HepG2 (cell line): ENCODE data around the gene CCN2. TPM values are rescaled to one million over a fixed set of nuclear protein-coding genes. Genes with fewer than 3 reads are reported as not detected.
A peak's percentile ranks its signal among the peaks of the same experiment; 100 is the strongest.

Source experiments
- ATF7 ChIP-seq, 2 experiments: fragments of 450-650 bp in 1 of 2; sonication (generic) in 1 of 2; formaldehyde crosslinking in 1 of 2; IDR thresholded peaks; 2 replicates each; pipeline versions ENCODE4 v1.4.0 to v1.6.1; 2016 to 2020; ENCODE audit warnings: antibody characterized with exemption in 1 of 2, mild to moderate bottlenecking in 1 of 2, missing genetic modification reagents in 1 of 2
- ATF7-NPFF ChIP-seq: sonication (generic); formaldehyde crosslinking; IDR thresholded peaks from 2 replicates; pipeline ENCODE4 v1.8.1; 2023; ENCODE audit warnings: mild to moderate bottlenecking, low read depth, missing genetic modification reagents, moderate library complexity
- ESRRA ChIP-seq: sonication (generic); formaldehyde crosslinking; IDR thresholded peaks from 2 replicates; pipeline ENCODE4 v1.5.1; 2020; ENCODE audit warnings: mild to moderate bottlenecking, low read depth, missing genetic modification reagents
- FOXA3 ChIP-seq: IDR thresholded peaks from 2 replicates; pipeline ENCODE4 v1.6.1; 2016; ENCODE audit warnings: missing genetic modification reagents, missing compliant biosample characterization
- HNRNPLL ChIP-seq: fragments of 200-400 bp; formaldehyde crosslinking; IDR thresholded peaks from 2 replicates; pipeline ENCODE4 v1.6.1; 2017; ENCODE audit warnings: mild to moderate bottlenecking, low read depth, low read length; ENCODE audit not compliant: poor library complexity, severe bottlenecking
- KAT8 ChIP-seq: IDR thresholded peaks from 2 replicates; pipeline ENCODE4 v1.6.1; 2016; ENCODE audit warnings: missing genetic modification reagents, missing compliant biosample characterization
- MAFF ChIP-seq: IDR thresholded peaks from 2 replicates; pipeline ENCODE4 v1.6.1; 2011; ENCODE audit warnings: low read depth, low read length, improper control_type of control experiment
- MBD4 ChIP-seq: IDR thresholded peaks from 2 replicates; pipeline ENCODE4 v1.6.1; 2012; ENCODE audit warnings: low read length, inconsistent platforms, borderline replicate concordance
- MIXL1 ChIP-seq: IDR thresholded peaks from 2 replicates; pipeline ENCODE4 v1.6.1; 2016
- NCOA5 ChIP-seq: sonication (generic); formaldehyde crosslinking; IDR thresholded peaks from 2 replicates; pipeline ENCODE4 v1.4.0; 2020; ENCODE audit warnings: missing genetic modification reagents
- NR2C2 ChIP-seq: sonication (generic); formaldehyde crosslinking; IDR thresholded peaks from 2 replicates; pipeline ENCODE4 v1.4.0; 2020; ENCODE audit warnings: missing genetic modification reagents, mild to moderate bottlenecking, moderate library complexity, borderline replicate concordance
- PHF20 ChIP-seq: sonication (generic); formaldehyde crosslinking; IDR thresholded peaks from 2 replicates; pipeline ENCODE4 v1.5.0; 2020; ENCODE audit warnings: mild to moderate bottlenecking, missing genetic modification reagents
- SIN3A ChIP-seq: IDR thresholded peaks from 2 replicates; pipeline ENCODE4 v1.6.1; 2011; ENCODE audit warnings: low read depth, mild to moderate bottlenecking, control low read depth, low read length, borderline replicate concordance
- YY1 ChIP-seq: IDR thresholded peaks from 2 replicates; pipeline ENCODE4 v1.6.1; 2011; ENCODE audit warnings: low read length, low read depth, moderate library complexity, mild to moderate bottlenecking; ENCODE audit not compliant: insufficient read depth, insufficient replicate concordance
- ZNF746 ChIP-seq: sonication (generic); formaldehyde crosslinking; IDR thresholded peaks from 2 replicates; pipeline ENCODE4 v1.8.0; 2022; ENCODE audit warnings: mild to moderate bottlenecking, missing genetic modification reagents
- polyA plus RNA-seq, 8 experiments: library from polyadenylated mRNA; depleted of rRNA in 3 of 8; stranded (reverse) in 7 of 8; unstranded in 1 of 8; fragments of >200 nt; fragmentation: Illumina TruSeq in 4 of 8; extraction: Trizol in 4 of 8; gene quantifications; 2 replicates each; pipeline versions ENCODE4 v1.2.1 to v1.2.3, GENCODE V29; 2011 to 2016; ENCODE audit warnings: low read depth in 4 of 8, missing spikeins in 1 of 8, mixed read lengths in 1 of 8; ENCODE audit not compliant: insufficient read depth in 1 of 8
- total RNA-seq, 5 experiments: library from RNA; depleted of rRNA; stranded (reverse); fragments of >200 nt; fragmentation: Illumina TruSeq; extraction: Trizol; gene quantifications; 2 replicates each; pipeline ENCODE4 v1.2.3, GENCODE V29; 2016; ENCODE audit warnings: low read depth in 1 of 5
- TF ChIP-seq, protein P1 (sequence below): sonication (generic); formaldehyde crosslinking; IDR thresholded peaks from 2 replicates; pipeline ENCODE4 v1.4.0; 2020; ENCODE audit warnings: missing genetic modification reagents, borderline replicate concordance
- TF ChIP-seq, protein P2 (sequence below): IDR thresholded peaks from 2 replicates; pipeline ENCODE4 v1.6.1; 2016; ENCODE audit warnings: low read depth, missing genetic modification reagents, missing compliant biosample characterization
- TF ChIP-seq, protein P3 (sequence below): IDR thresholded peaks from 2 replicates; pipeline ENCODE4 v1.6.1; 2016; ENCODE audit warnings: mild to moderate bottlenecking

CCN2 gene
- total and polyA plus RNA-seq, 2 of the 13 experiments (the other 11 are each of a cell fraction or from before 2014, with no cell fraction given) = 34.7 to 316 TPM

DNA sequence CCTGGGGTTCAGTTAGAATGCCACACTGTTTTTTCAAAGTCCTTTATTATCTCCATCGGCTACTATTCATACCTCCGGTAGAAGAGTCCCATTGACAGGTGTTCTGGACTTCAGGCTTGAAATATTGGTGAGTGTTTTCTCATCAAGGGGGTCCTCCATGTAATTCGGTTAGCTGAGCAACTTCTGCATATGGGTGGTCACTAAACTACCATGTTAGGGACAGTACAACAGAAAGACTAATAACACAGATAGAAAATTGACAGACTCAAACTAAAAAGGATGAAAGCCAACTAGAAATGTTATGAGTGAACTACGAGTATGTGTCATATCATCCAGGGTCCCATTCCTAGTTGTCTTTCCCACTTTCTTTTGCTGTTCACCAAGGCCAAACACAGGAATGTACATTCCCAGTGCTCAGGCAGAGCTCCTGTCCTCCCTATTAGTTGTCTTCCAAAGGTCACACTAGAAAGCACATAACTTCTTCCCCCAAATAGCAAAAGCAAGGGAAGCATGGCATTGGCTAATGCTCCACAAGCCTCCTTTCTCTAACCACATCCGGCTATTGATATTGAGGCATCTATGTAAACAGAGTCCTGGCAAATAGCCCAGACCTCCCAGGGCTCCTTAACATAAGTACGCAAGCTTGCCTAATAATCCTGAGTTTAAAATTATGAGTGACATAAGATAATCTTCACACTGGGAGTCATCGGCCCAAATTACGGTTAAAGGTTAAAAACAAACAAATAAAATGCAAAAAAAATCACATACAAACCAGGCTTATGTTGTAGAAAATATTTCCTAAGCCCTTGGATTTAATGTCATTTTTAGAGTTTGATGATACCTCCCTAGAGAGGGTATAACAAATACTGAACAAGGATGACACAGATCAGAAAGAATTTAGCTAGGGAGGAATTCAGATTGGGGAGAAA, 13.2 kb downstream of the CCN2 start (continued):
- TF ChIP-seq, protein P1, sequence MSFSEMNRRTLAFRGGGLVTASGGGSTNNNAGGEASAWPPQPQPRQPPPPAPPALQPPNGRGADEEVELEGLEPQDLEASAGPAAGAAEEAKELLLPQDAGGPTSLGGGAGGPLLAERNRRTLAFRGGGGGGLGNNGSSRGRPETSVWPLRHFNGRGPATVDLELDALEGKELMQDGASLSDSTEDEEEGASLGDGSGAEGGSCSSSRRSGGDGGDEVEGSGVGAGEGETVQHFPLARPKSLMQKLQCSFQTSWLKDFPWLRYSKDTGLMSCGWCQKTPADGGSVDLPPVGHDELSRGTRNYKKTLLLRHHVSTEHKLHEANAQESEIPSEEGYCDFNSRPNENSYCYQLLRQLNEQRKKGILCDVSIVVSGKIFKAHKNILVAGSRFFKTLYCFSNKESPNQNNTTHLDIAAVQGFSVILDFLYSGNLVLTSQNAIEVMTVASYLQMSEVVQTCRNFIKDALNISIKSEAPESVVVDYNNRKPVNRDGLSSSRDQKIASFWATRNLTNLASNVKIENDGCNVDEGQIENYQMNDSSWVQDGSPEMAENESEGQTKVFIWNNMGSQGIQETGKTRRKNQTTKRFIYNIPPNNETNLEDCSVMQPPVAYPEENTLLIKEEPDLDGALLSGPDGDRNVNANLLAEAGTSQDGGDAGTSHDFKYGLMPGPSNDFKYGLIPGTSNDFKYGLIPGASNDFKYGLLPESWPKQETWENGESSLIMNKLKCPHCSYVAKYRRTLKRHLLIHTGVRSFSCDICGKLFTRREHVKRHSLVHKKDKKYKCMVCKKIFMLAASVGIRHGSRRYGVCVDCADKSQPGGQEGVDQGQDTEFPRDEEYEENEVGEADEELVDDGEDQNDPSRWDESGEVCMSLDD (CRISPR knock-in tag) = no peak
- TF ChIP-seq SIN3A = no peak
- peak; percentile 90; the same call in 1 of the 2 replicates for TF ChIP-seq MBD4
- TF ChIP-seq MIXL1 (CRISPR knock-in tag) = peak; percentile 95
- no peak for TF ChIP-seq YY1
- TF ChIP-seq ZNF746 (CRISPR knock-in tag) = peak; percentile 92; the same call in 1 of the 2 replicates
- TF ChIP-seq, protein P2, sequence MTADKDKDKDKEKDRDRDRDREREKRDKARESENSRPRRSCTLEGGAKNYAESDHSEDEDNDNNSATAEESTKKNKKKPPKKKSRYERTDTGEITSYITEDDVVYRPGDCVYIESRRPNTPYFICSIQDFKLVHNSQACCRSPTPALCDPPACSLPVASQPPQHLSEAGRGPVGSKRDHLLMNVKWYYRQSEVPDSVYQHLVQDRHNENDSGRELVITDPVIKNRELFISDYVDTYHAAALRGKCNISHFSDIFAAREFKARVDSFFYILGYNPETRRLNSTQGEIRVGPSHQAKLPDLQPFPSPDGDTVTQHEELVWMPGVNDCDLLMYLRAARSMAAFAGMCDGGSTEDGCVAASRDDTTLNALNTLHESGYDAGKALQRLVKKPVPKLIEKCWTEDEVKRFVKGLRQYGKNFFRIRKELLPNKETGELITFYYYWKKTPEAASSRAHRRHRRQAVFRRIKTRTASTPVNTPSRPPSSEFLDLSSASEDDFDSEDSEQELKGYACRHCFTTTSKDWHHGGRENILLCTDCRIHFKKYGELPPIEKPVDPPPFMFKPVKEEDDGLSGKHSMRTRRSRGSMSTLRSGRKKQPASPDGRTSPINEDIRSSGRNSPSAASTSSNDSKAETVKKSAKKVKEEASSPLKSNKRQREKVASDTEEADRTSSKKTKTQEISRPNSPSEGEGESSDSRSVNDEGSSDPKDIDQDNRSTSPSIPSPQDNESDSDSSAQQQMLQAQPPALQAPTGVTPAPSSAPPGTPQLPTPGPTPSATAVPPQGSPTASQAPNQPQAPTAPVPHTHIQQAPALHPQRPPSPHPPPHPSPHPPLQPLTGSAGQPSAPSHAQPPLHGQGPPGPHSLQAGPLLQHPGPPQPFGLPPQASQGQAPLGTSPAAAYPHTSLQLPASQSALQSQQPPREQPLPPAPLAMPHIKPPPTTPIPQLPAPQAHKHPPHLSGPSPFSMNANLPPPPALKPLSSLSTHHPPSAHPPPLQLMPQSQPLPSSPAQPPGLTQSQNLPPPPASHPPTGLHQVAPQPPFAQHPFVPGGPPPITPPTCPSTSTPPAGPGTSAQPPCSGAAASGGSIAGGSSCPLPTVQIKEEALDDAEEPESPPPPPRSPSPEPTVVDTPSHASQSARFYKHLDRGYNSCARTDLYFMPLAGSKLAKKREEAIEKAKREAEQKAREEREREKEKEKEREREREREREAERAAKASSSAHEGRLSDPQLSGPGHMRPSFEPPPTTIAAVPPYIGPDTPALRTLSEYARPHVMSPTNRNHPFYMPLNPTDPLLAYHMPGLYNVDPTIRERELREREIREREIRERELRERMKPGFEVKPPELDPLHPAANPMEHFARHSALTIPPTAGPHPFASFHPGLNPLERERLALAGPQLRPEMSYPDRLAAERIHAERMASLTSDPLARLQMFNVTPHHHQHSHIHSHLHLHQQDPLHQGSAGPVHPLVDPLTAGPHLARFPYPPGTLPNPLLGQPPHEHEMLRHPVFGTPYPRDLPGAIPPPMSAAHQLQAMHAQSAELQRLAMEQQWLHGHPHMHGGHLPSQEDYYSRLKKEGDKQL = peak; percentile 84
- no peak for TF ChIP-seq PHF20
- TF ChIP-seq ESRRA (CRISPR knock-in tag) = peak; percentile 83; the same call in 1 of the 2 replicates
- TF ChIP-seq NR2C2 (CRISPR knock-in tag) = peak; percentile 66
- no peak for TF ChIP-seq HNRNPLL
- TF ChIP-seq FOXA3 (CRISPR knock-in tag) = peak; percentile 100
- TF ChIP-seq KAT8 (CRISPR knock-in tag) = peak; percentile 88; the same call in 1 of the 2 replicates
- no peak for TF ChIP-seq NCOA5
- peak; percentile 45; the same call in 1 of the 2 replicates for TF ChIP-seq ATF7-NPFF
- TF ChIP-seq ATF7 (IDR thresholded peaks at IDR 0.05) = no peak
- TF ChIP-seq ATF7 (CRISPR knock-in tag; IDR thresholded peaks at IDR 0.05) = peak; percentile 55; the same call in 1 of the 2 replicates
- TF ChIP-seq, protein P3, sequence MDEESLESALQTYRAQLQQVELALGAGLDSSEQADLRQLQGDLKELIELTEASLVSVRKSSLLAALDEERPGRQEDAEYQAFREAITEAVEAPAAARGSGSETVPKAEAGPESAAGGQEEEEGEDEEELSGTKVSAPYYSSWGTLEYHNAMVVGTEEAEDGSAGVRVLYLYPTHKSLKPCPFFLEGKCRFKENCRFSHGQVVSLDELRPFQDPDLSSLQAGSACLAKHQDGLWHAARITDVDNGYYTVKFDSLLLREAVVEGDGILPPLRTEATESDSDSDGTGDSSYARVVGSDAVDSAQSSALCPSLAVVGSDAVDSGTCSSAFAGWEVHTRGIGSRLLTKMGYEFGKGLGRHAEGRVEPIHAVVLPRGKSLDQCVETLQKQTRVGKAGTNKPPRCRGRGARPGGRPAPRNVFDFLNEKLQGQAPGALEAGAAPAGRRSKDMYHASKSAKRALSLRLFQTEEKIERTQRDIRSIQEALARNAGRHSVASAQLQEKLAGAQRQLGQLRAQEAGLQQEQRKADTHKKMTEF (CRISPR knock-in tag) = peak; percentile 100
- no peak for TF ChIP-seq MAFF
